Stimulated activated naive CD8-positive, alpha-beta T cell treated with anti-CD3 and anti-CD28 coated beads, Interleukin-15, Interleukin-2, amounts not matched to agents 100 ng/mL and 50 ng/mL, for 24 hours (primary cell): ENCODE data around the gene SLC13A1.

ENCODE experiments used
- H3K27ac Mint-ChIP-seq: one replicate; pipeline ENCODE4 v1.8.0; 2021; ENCODE audit warnings: mild to moderate bottlenecking, mixed read lengths
- H3K27me3 Mint-ChIP-seq: one replicate; pipeline ENCODE4 v1.8.0; 2021; ENCODE audit warnings: mixed read lengths
- H3K36me3 Mint-ChIP-seq: one replicate; pipeline ENCODE4 v1.8.0; 2021; ENCODE audit warnings: low read depth, mixed read lengths
- H3K4me1 Mint-ChIP-seq: one replicate; pipeline ENCODE4 v1.8.0; 2021; ENCODE audit warnings: low read depth, mixed read lengths
- H3K4me3 Mint-ChIP-seq: one replicate; pipeline ENCODE4 v1.8.0; 2021; ENCODE audit warnings: mild to moderate bottlenecking, mixed read lengths
- H3K9me3 Mint-ChIP-seq: one replicate; pipeline ENCODE4 v1.8.0; 2021; ENCODE audit warnings: mixed read lengths

Gene SLC13A1

GRCh38 chr7:123169065-123169464, 30.7 kb downstream of the SLC13A1 start:
- Mint-ChIP-seq H3K9me3 (no peaks in the 10 kb centered on the region), H3K4me3 (no peak overlapping the region), H3K27ac (no peak overlapping the region), H3K27me3 (no peaks in the 10 kb centered on the region), H3K36me3 (no peaks in the 10 kb centered on the region), H3K4me1 (no peaks in the 10 kb centered on the region)

- H3K4me3 Mint-ChIP-seq = no peak overlapping the region
- H3K4me1 Mint-ChIP-seq = no peaks in the 10 kb centered on the region
- no peaks in the 10 kb centered on the region for H3K9me3 Mint-ChIP-seq
- no peaks in the 10 kb centered on the region for H3K36me3 Mint-ChIP-seq
- no peaks in the 10 kb centered on the region for H3K27me3 Mint-ChIP-seq
- no peak overlapping the region for H3K27ac Mint-ChIP-seq
Measured at GRCh38 chr7:123157606-123158005, 42.2 kb downstream of the SLC13A1 start.

GRCh38 chr7:123155571-123155970, 44.2 kb downstream of the SLC13A1 start:
- no peak overlapping the region for H3K4me3 Mint-ChIP-seq
- no peaks in the 10 kb centered on the region for H3K36me3 Mint-ChIP-seq
- no peaks in the 10 kb centered on the region for H3K9me3 Mint-ChIP-seq
- no peaks in the 10 kb centered on the region for H3K27me3 Mint-ChIP-seq
- no peak overlapping the region for H3K27ac Mint-ChIP-seq
- no peaks in the 10 kb centered on the region for H3K4me1 Mint-ChIP-seq

- Mint-ChIP-seq H3K4me1 (no peaks in the 10 kb centered on the region), H3K27me3 (no peaks in the 10 kb centered on the region), H3K27ac (no peak overlapping the region), H3K4me3 (no peak overlapping the region), H3K36me3 (no peaks in the 10 kb centered on the region), H3K9me3 (no peaks in the 10 kb centered on the region)
Measured at GRCh38 chr7:123154231-123154860, 45.4 kb downstream of the SLC13A1 start.

GRCh38 chr7:123151443-123151842, 48.3 kb downstream of the SLC13A1 start:
- no peaks in the 10 kb centered on the region for H3K36me3 Mint-ChIP-seq
- no peak overlapping the region for H3K4me3 Mint-ChIP-seq
- no peak overlapping the region for H3K27ac Mint-ChIP-seq
- no peaks in the 10 kb centered on the region for H3K9me3 Mint-ChIP-seq
- no peaks in the 10 kb centered on the region for H3K27me3 Mint-ChIP-seq
- no peaks in the 10 kb centered on the region for H3K4me1 Mint-ChIP-seq

- no peaks in the 10 kb centered on the region for H3K4me1 Mint-ChIP-seq
- no peak overlapping the region for H3K27ac Mint-ChIP-seq
- peaks cover 3% of the 10 kb centered on the region for H3K9me3 Mint-ChIP-seq
- no peak overlapping the region for H3K4me3 Mint-ChIP-seq
- no peaks in the 10 kb centered on the region for H3K27me3 Mint-ChIP-seq
- H3K36me3 Mint-ChIP-seq = no peaks in the 10 kb centered on the region
Measured at GRCh38 chr7:123148813-123149212, 51.0 kb downstream of the SLC13A1 start.

- Mint-ChIP-seq H3K9me3 (peaks cover 8% of the 10 kb centered on the region), H3K27me3 (no peaks in the 10 kb centered on the region), H3K27ac (no peak overlapping the region), H3K4me1 (no peaks in the 10 kb centered on the region), H3K36me3 (no peaks in the 10 kb centered on the region), H3K4me3 (no peak overlapping the region)
Measured at GRCh38 chr7:123143252-123144006, 56.3 kb downstream of the SLC13A1 start.

- H3K27me3 Mint-ChIP-seq = no peaks in the 10 kb centered on the region
- H3K9me3 Mint-ChIP-seq = peaks cover 8% of the 10 kb centered on the region
- H3K4me3 Mint-ChIP-seq = no peak overlapping the region
- no peaks in the 10 kb centered on the region for H3K4me1 Mint-ChIP-seq
- no peak overlapping the region for H3K27ac Mint-ChIP-seq
- no peaks in the 10 kb centered on the region for H3K36me3 Mint-ChIP-seq
Measured at GRCh38 chr7:123140561-123140960, 59.2 kb downstream of the SLC13A1 start.

GRCh38 chr7:123135960-123136359, 63.8 kb downstream of the SLC13A1 start:
- no peak overlapping the region for H3K4me3 Mint-ChIP-seq
- no peaks in the 10 kb centered on the region for H3K9me3 Mint-ChIP-seq
- H3K27ac Mint-ChIP-seq = no peak overlapping the region
- H3K36me3 Mint-ChIP-seq = no peaks in the 10 kb centered on the region
- H3K4me1 Mint-ChIP-seq = no peaks in the 10 kb centered on the region
- no peaks in the 10 kb centered on the region for H3K27me3 Mint-ChIP-seq

GRCh38 chr7:123133924-123134323, 65.8 kb downstream of the SLC13A1 start:
- no peaks in the 10 kb centered on the region for H3K9me3 Mint-ChIP-seq
- no peak overlapping the region for H3K27ac Mint-ChIP-seq
- no peaks in the 10 kb centered on the region for H3K4me1 Mint-ChIP-seq
- no peaks in the 10 kb centered on the region for H3K27me3 Mint-ChIP-seq
- no peak overlapping the region for H3K4me3 Mint-ChIP-seq
- H3K36me3 Mint-ChIP-seq = no peaks in the 10 kb centered on the region

- no peak overlapping the region for H3K4me3 Mint-ChIP-seq
- no peak overlapping the region for H3K27ac Mint-ChIP-seq
- H3K36me3 Mint-ChIP-seq = no peaks in the 10 kb centered on the region
- no peaks in the 10 kb centered on the region for H3K9me3 Mint-ChIP-seq
- no peaks in the 10 kb centered on the region for H3K4me1 Mint-ChIP-seq
- no peaks in the 10 kb centered on the region for H3K27me3 Mint-ChIP-seq
Measured at GRCh38 chr7:123131961-123132360, 67.8 kb downstream of the SLC13A1 start.

GRCh38 chr7:123131556-123131955, 68.2 kb downstream of the SLC13A1 start:
- no peaks in the 10 kb centered on the region for H3K27me3 Mint-ChIP-seq
- no peak overlapping the region for H3K27ac Mint-ChIP-seq
- no peaks in the 10 kb centered on the region for H3K36me3 Mint-ChIP-seq
- no peak overlapping the region for H3K4me3 Mint-ChIP-seq
- no peaks in the 10 kb centered on the region for H3K4me1 Mint-ChIP-seq
- no peaks in the 10 kb centered on the region for H3K9me3 Mint-ChIP-seq

- no peaks in the 10 kb centered on the region for H3K9me3 Mint-ChIP-seq
- H3K27me3 Mint-ChIP-seq = no peaks in the 10 kb centered on the region
- H3K36me3 Mint-ChIP-seq = no peaks in the 10 kb centered on the region
- no peaks in the 10 kb centered on the region for H3K4me1 Mint-ChIP-seq
- H3K27ac Mint-ChIP-seq = no peak overlapping the region
- no peak overlapping the region for H3K4me3 Mint-ChIP-seq
Measured at GRCh38 chr7:123131140-123131539, 68.6 kb downstream of the SLC13A1 start.

GRCh38 chr7:123126691-123127090, 73.1 kb downstream of the SLC13A1 start:
- no peak overlapping the region for H3K27ac Mint-ChIP-seq
- H3K4me1 Mint-ChIP-seq = no peaks in the 10 kb centered on the region
- H3K4me3 Mint-ChIP-seq = no peak overlapping the region
- H3K27me3 Mint-ChIP-seq = no peaks in the 10 kb centered on the region
- H3K9me3 Mint-ChIP-seq = no peaks in the 10 kb centered on the region
- H3K36me3 Mint-ChIP-seq = no peaks in the 10 kb centered on the region

- Mint-ChIP-seq H3K4me3 (no peak overlapping the region), H3K27ac (no peak overlapping the region), H3K27me3 (no peaks in the 10 kb centered on the region), H3K9me3 (no peaks in the 10 kb centered on the region), H3K36me3 (no peaks in the 10 kb centered on the region), H3K4me1 (no peaks in the 10 kb centered on the region)
Measured at GRCh38 chr7:123126171-123126570, 73.6 kb downstream of the SLC13A1 start.

GRCh38 chr7:123125231-123125630, 74.5 kb downstream of the SLC13A1 start:
- Mint-ChIP-seq H3K9me3 (no peaks in the 10 kb centered on the region), H3K36me3 (no peaks in the 10 kb centered on the region), H3K27ac (no peak overlapping the region), H3K4me3 (no peak overlapping the region), H3K27me3 (no peaks in the 10 kb centered on the region), H3K4me1 (no peaks in the 10 kb centered on the region)
